ENCODE results near the gene WDR75. TPM values are rescaled to one million over a fixed set of nuclear protein-coding genes. Genes with fewer than 3 reads are reported as not detected.

The WDR75 gene
- total and polyA plus RNA-seq, 2 of the 13 experiments (the other 11 are each of a cell fraction or from before 2014, with no cell fraction given), result 63.0 to 74.1 TPM

DNA sequence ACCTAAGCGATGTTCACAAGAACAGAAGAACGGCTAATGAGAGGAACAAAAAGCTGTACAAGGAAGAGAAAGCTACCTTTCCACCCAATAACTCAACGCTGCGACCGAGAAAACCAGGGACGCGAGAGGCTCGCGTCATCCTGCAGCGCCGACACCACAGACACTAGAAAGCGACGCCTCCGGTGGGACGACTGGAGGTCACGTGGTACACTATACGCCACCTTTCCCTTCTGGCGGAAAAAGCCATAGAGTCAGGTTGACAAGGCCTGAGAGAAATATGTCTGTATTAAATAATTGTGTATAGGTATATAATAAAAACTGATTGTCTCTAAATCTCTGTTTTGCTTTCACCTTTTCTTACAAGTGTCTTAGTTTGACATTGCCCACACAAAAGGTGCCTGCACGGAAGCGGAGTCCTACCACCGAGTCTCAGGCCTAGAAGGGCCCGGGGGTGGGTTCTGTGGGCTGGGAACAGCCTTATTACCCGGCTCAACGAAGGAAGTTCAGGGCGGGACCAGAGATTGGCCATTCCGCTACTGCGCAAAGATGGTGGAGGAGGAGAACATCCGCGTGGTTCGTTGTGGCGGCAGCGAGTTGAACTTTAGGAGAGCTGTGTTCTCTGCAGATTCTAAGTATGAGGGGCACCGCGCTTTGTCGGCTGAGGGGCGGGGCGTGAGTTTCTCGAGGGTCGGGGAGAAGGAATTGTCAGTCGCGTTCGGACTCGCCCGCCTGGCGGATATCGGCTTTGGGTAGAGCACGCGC is at the start of gene WDR75 (continued):
- TF ChIP-seq, protein P1, sequence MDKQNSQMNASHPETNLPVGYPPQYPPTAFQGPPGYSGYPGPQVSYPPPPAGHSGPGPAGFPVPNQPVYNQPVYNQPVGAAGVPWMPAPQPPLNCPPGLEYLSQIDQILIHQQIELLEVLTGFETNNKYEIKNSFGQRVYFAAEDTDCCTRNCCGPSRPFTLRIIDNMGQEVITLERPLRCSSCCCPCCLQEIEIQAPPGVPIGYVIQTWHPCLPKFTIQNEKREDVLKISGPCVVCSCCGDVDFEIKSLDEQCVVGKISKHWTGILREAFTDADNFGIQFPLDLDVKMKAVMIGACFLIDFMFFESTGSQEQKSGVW (CRISPR knock-in tag; IDR thresholded peaks at IDR 0.05; ENCODE audit: borderline replicate concordance), result no peak
- TF ChIP-seq ZNF143 (CRISPR knock-in tag; IDR thresholded peaks at IDR 0.05) (peak; percentile 69), TRIM24 (CRISPR knock-in tag; IDR thresholded peaks at IDR 0.05) (no peak), TMF1 (CRISPR knock-in tag; IDR thresholded peaks at IDR 0.05; ENCODE audit: low read depth) (no peak), KMT2B (CRISPR knock-in tag; IDR thresholded peaks at IDR 0.05) (peak; percentile 95), ZNF235 (CRISPR knock-in tag; IDR thresholded peaks at IDR 0.05; ENCODE audit: borderline replicate concordance) (peak; percentile 78; the same call in 1 of the 2 replicates), ZNF550 (CRISPR knock-in tag; IDR thresholded peaks at IDR 0.05; ENCODE audit: borderline replicate concordance) (no peak), ZNF607 (CRISPR knock-in tag; IDR thresholded peaks at IDR 0.05; ENCODE audit: borderline replicate concordance) (no peak; the same call in 1 of the 2 replicates), ZNF773 (CRISPR knock-in tag; IDR thresholded peaks at IDR 0.05; ENCODE audit: borderline replicate concordance) (no peak)
- TF ChIP-seq, protein P2, sequence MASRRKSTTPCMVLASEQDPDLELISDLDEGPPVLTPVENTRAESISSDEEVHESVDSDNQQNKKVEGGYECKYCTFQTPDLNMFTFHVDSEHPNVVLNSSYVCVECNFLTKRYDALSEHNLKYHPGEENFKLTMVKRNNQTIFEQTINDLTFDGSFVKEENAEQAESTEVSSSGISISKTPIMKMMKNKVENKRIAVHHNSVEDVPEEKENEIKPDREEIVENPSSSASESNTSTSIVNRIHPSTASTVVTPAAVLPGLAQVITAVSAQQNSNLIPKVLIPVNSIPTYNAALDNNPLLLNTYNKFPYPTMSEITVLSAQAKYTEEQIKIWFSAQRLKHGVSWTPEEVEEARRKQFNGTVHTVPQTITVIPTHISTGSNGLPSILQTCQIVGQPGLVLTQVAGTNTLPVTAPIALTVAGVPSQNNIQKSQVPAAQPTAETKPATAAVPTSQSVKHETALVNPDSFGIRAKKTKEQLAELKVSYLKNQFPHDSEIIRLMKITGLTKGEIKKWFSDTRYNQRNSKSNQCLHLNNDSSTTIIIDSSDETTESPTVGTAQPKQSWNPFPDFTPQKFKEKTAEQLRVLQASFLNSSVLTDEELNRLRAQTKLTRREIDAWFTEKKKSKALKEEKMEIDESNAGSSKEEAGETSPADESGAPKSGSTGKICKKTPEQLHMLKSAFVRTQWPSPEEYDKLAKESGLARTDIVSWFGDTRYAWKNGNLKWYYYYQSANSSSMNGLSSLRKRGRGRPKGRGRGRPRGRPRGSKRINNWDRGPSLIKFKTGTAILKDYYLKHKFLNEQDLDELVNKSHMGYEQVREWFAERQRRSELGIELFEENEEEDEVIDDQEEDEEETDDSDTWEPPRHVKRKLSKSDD (CRISPR knock-in tag; IDR thresholded peaks at IDR 0.05; ENCODE audit: low read depth), result no peak; the same call in 1 of the 2 replicates
- TF ChIP-seq, protein P3, sequence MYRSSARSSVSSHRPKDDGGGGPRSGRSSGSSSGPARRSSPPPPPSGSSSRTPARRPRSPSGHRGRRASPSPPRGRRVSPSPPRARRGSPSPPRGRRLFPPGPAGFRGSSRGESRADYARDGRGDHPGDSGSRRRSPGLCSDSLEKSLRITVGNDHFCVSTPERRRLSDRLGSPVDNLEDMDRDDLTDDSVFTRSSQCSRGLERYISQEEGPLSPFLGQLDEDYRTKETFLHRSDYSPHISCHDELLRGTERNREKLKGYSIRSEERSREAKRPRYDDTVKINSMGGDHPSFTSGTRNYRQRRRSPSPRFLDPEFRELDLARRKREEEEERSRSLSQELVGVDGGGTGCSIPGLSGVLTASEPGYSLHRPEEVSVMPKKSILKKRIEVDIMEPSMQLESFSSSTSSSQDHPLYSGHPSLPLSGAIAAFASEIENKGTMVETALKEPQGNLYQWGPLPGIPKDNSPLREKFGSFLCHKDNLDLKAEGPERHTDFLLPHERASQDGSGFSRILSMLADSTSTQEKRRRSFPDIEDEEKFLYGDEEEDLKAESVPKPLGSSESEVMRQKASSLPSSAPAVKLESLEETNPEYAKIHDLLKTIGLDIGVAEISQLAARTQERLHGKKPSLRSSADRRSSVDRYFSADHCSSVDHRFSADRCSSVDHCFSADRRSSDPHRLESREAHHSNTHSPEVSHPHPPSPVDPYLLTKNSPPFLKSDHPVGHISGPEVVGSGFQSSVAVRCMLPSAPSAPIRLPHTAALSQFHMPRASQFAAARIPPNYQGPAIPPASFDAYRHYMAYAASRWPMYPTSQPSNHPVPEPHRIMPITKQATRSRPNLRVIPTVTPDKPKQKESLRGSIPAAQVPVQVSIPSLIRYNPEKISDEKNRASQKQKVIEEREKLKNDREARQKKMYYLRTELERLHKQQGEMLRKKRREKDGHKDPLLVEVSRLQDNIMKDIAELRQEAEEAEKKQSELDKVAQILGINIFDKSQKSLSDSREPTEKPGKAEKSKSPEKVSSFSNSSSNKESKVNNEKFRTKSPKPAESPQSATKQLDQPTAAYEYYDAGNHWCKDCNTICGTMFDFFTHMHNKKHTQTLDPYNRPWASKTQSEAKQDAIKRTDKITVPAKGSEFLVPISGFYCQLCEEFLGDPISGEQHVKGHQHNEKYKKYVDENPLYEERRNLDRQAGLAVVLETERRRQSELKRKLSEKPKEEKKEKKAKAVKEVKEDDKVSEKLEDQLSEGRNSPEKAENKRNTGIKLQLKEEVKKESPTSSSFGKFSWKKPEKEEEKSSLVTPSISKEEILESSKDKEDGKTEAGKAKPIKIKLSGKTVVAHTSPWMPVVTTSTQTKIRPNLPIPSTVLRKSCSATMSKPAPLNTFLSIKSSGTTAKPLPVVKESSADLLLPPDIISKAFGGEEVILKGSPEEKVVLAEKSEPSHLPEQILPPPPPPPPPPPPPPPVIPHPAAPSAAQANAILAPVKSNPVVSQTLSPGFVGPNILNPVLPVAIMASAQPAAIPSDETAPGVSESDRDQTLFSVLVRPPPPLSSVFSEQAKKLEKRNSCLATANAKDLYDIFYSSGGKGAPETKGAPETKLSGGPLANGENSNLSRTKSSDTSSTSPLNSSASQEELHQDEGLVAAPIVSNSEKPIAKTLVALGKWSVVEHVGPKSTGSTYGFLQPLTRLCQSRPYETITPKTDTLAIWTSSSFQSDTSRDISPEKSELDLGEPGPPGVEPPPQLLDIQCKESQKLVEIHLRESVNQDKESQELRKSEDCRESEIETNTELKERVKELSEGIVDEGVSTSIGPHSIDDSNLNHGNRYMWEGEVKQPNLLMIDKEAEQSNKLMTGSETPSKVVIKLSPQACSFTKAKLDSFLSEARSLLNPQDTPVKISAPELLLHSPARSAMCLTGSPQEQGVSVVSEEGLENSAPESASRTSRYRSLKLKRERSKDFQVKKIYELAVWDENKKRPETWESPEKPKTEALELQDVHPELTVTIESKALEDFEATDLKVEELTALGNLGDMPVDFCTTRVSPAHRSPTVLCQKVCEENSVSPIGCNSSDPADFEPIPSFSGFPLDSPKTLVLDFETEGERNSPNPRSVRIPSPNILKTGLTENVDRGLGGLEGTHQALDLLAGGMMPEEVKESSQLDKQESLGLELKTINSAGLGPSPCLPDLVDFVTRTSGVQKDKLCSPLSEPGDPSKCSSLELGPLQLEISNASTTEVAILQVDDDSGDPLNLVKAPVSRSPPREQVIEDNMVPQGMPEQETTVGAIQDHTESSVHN (CRISPR knock-in tag; IDR thresholded peaks at IDR 0.05), result 0 out of 2 replicates have a peak, but pooled peaks have one; percentile 89
- TF ChIP-seq, protein P4, sequence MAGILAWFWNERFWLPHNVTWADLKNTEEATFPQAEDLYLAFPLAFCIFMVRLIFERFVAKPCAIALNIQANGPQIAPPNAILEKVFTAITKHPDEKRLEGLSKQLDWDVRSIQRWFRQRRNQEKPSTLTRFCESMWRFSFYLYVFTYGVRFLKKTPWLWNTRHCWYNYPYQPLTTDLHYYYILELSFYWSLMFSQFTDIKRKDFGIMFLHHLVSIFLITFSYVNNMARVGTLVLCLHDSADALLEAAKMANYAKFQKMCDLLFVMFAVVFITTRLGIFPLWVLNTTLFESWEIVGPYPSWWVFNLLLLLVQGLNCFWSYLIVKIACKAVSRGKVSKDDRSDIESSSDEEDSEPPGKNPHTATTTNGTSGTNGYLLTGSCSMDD (CRISPR knock-in tag; IDR thresholded peaks at IDR 0.05), result peak; percentile 29; the same call in 1 of the 2 replicates
- TF ChIP-seq, protein P5, sequence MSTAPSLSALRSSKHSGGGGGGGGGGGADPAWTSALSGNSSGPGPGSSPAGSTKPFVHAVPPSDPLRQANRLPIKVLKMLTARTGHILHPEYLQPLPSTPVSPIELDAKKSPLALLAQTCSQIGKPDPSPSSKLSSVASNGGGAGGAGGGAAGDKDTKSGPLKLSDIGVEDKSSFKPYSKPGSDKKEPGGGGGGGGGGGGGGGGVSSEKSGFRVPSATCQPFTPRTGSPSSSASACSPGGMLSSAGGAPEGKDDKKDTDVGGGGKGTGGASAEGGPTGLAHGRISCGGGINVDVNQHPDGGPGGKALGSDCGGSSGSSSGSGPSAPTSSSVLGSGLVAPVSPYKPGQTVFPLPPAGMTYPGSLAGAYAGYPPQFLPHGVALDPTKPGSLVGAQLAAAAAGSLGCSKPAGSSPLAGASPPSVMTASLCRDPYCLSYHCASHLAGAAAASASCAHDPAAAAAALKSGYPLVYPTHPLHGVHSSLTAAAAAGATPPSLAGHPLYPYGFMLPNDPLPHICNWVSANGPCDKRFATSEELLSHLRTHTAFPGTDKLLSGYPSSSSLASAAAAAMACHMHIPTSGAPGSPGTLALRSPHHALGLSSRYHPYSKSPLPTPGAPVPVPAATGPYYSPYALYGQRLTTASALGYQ (CRISPR knock-in tag; IDR thresholded peaks at IDR 0.05), result peak; percentile 70; the same call in 1 of the 2 replicates
